HepG2 (cell line): Measurements from ENCODE around the gene BFSP1. TPM values are rescaled to one million over a fixed set of nuclear protein-coding genes. Genes with fewer than 3 reads are reported as not detected.

Source experiments
- BRCA1 ChIP-seq: sonication (generic); formaldehyde crosslinking; IDR thresholded peaks from 2 replicates; pipeline ENCODE4 v1.4.0; 2020; ENCODE audit warnings: missing genetic modification reagents
- FOXK2 ChIP-seq: fragments of 450-650 bp; IDR thresholded peaks from 2 replicates; pipeline ENCODE4 v1.6.1; 2016
- MIER2 ChIP-seq: IDR thresholded peaks from 2 replicates; pipeline ENCODE4 v1.6.1; 2016; ENCODE audit warnings: missing biosample characterization, missing genetic modification reagents
- MTA1 ChIP-seq: sonication (generic); formaldehyde crosslinking; IDR thresholded peaks from 2 replicates; pipeline ENCODE4 v1.4.0; 2020; ENCODE audit warnings: missing genetic modification reagents, mild to moderate bottlenecking, borderline replicate concordance
- REPIN1 ChIP-seq: sonication (generic); formaldehyde crosslinking; IDR thresholded peaks from 2 replicates; pipeline ENCODE4 v1.8.0; 2022; ENCODE audit warnings: missing genetic modification reagents, low read depth, mild to moderate bottlenecking, borderline replicate concordance
- SIN3A ChIP-seq: IDR thresholded peaks from 2 replicates; pipeline ENCODE4 v1.6.1; 2011; ENCODE audit warnings: low read depth, mild to moderate bottlenecking, control low read depth, low read length, borderline replicate concordance
- SNRNP70 ChIP-seq: fragments of 200-400 bp; formaldehyde crosslinking; IDR thresholded peaks from 2 replicates; pipeline ENCODE4 v1.6.1; 2017; ENCODE audit warnings: mild to moderate bottlenecking, low read depth, low read length, moderate library complexity
- ZEB1 ChIP-seq: IDR thresholded peaks from 2 replicates; pipeline ENCODE4 v1.6.1; 2012; ENCODE audit warnings: mild to moderate bottlenecking, low read depth, inconsistent platforms; ENCODE audit not compliant: insufficient replicate concordance
- ZFP41 ChIP-seq: sonication (generic); formaldehyde crosslinking; IDR thresholded peaks from 2 replicates; pipeline ENCODE4 v1.4.0; 2020; ENCODE audit warnings: mild to moderate bottlenecking, missing genetic modification reagents, borderline replicate concordance
- ZMYM3 ChIP-seq: sonication (generic); formaldehyde crosslinking; IDR thresholded peaks from 2 replicates; pipeline ENCODE4 v1.5.1; 2020; ENCODE audit warnings: mild to moderate bottlenecking, missing genetic modification reagents
- ZNF253 ChIP-seq: sonication (generic); formaldehyde crosslinking; IDR thresholded peaks from 2 replicates; pipeline ENCODE4 v1.8.0; 2022; ENCODE audit warnings: mild to moderate bottlenecking, missing genetic modification reagents, borderline replicate concordance
- ZNF562 ChIP-seq: sonication (generic); formaldehyde crosslinking; IDR thresholded peaks from 2 replicates; pipeline ENCODE4 v1.8.0; 2022; ENCODE audit warnings: missing genetic modification reagents, borderline replicate concordance
- polyA plus RNA-seq, 8 experiments: library from polyadenylated mRNA; depleted of rRNA in 3 of 8; stranded (reverse) in 7 of 8; unstranded in 1 of 8; fragments of >200 nt; fragmentation: Illumina TruSeq in 4 of 8; extraction: Trizol in 4 of 8; gene quantifications; 2 replicates each; pipeline versions ENCODE4 v1.2.1 to v1.2.3, GENCODE V29; 2011 to 2016; ENCODE audit warnings: low read depth in 4 of 8, missing spikeins in 1 of 8, mixed read lengths in 1 of 8; ENCODE audit not compliant: insufficient read depth in 1 of 8
- total RNA-seq, 5 experiments: library from RNA; depleted of rRNA; stranded (reverse); fragments of >200 nt; fragmentation: Illumina TruSeq; extraction: Trizol; gene quantifications; 2 replicates each; pipeline ENCODE4 v1.2.3, GENCODE V29; 2016; ENCODE audit warnings: low read depth in 1 of 5
- TF ChIP-seq, protein P1 (sequence below): sonication (generic); formaldehyde crosslinking; IDR thresholded peaks from 2 replicates; pipeline ENCODE4 v1.4.0; 2020; ENCODE audit warnings: missing genetic modification reagents, borderline replicate concordance
- TF ChIP-seq, protein P2 (sequence below): sonication (generic); formaldehyde crosslinking; IDR thresholded peaks from 2 replicates; pipeline ENCODE4 v1.5.0; 2020; ENCODE audit warnings: mild to moderate bottlenecking, missing genetic modification reagents
- TF ChIP-seq, protein P3 (sequence below): IDR thresholded peaks from 2 replicates; pipeline ENCODE4 v1.6.1; 2016; ENCODE audit warnings: missing biosample characterization, missing genetic modification reagents, low read depth
- TF ChIP-seq, protein P4 (sequence below): sonication (generic); formaldehyde crosslinking; IDR thresholded peaks from 2 replicates; pipeline ENCODE4 v1.8.0; 2022; ENCODE audit warnings: mild to moderate bottlenecking, missing genetic modification reagents, moderate library complexity
- TF ChIP-seq, protein P5 (sequence below): IDR thresholded peaks from 2 replicates; pipeline ENCODE4 v1.6.1; 2016

BFSP1 gene
- total and polyA plus RNA-seq, 2 of the 13 experiments (the other 11 are each of a cell fraction or from before 2014, with no cell fraction given), result 0.22 to 0.26 TPM

DNA sequence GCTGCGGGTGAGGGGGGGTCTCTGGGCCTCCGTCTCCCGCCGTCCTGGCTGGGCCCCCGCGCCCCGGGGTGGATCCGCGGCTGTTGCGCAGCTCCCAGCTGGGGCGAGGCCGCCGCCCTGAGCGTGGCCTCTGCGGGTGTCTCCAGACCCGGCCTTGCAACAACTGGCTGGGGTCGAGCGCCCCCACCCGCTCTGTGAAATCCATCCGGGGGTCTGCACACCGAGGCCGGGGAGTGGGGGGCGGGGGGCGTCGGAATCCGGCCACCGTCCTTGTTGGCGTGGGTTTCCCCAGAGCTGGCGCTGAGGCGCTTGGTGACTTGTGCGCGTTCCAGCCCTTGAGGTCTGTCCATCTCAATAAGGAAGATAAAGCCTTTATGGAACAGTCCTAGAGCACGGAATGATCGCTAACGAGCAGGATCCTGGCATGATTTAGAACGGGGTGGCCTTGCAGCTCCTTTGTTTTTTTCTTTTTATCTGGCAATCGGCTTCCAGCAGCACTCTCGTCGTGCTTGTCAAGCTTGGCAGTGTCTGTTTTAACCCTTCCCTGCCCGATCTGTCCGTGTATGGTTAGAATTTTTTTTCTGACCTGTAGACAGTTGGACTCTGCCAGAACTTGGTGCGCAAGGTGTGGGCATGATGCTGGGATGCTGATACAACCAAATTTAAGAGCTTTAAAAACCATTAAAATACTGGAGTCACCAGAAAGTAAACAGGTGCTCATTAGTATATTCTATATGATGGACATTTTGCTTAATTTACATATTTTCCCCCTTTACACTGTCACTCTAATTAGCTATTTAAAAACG, 39.4 kb upstream of the BFSP1 start (continued):
- TF ChIP-seq MIER2 (CRISPR knock-in tag), result no peak
- peak; percentile 61; the same call in 1 of the 2 replicates for TF ChIP-seq MTA1 (CRISPR knock-in tag)
- TF ChIP-seq, protein P1, sequence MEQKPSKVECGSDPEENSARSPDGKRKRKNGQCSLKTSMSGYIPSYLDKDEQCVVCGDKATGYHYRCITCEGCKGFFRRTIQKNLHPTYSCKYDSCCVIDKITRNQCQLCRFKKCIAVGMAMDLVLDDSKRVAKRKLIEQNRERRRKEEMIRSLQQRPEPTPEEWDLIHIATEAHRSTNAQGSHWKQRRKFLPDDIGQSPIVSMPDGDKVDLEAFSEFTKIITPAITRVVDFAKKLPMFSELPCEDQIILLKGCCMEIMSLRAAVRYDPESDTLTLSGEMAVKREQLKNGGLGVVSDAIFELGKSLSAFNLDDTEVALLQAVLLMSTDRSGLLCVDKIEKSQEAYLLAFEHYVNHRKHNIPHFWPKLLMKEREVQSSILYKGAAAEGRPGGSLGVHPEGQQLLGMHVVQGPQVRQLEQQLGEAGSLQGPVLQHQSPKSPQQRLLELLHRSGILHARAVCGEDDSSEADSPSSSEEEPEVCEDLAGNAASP (CRISPR knock-in tag), result no peak
- no peak for TF ChIP-seq ZEB1
- TF ChIP-seq, protein P2, sequence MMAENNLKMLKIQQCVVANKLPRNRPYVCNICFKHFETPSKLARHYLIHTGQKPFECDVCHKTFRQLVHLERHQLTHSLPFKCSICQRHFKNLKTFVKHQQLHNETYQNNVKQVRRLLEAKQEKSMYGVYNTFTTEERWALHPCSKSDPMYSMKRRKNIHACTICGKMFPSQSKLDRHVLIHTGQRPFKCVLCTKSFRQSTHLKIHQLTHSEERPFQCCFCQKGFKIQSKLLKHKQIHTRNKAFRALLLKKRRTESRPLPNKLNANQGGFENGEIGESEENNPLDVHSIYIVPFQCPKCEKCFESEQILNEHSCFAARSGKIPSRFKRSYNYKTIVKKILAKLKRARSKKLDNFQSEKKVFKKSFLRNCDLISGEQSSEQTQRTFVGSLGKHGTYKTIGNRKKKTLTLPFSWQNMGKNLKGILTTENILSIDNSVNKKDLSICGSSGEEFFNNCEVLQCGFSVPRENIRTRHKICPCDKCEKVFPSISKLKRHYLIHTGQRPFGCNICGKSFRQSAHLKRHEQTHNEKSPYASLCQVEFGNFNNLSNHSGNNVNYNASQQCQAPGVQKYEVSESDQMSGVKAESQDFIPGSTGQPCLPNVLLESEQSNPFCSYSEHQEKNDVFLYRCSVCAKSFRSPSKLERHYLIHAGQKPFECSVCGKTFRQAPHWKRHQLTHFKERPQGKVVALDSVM (CRISPR knock-in tag), result peak; percentile 77; the same call in 1 of the 2 replicates
- no peak for TF ChIP-seq FOXK2
- TF ChIP-seq SIN3A, result no peak
- peak; percentile 30; the same call in 1 of the 2 replicates for TF ChIP-seq ZMYM3 (CRISPR knock-in tag)
- no peak for TF ChIP-seq SNRNP70
- TF ChIP-seq ZNF562 (CRISPR knock-in tag), result no peak
- no peak for TF ChIP-seq REPIN1 (CRISPR knock-in tag)
- TF ChIP-seq BRCA1 (CRISPR knock-in tag), result peak; percentile 37; the same call in 1 of the 2 replicates
- TF ChIP-seq, protein P3, sequence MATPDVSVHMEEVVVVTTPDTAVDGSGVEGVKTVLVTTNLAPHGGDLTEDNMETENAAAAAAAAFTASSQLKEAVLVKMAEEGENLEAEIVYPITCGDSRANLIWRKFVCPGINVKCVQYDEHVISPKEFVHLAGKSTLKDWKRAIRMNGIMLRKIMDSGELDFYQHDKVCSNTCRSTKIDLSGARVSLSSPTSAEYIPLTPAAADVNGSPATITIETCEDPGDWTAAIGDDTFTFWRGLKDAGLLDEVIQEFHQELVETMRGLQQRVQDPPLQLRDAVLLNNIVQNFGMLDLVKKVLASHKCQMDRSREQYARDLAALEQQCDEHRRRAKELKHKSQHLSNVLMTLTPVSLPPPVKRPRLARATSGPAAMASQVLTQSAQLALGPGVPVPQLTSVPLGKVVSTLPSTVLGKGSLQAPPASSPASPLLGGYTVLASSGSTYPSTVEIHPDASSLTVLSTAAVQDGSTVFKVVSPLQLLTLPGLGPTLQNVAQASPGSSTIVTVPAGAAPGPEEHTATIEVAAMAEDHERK (CRISPR knock-in tag), result no peak
- TF ChIP-seq ZNF253 (CRISPR knock-in tag), result no peak
- TF ChIP-seq, protein P4, sequence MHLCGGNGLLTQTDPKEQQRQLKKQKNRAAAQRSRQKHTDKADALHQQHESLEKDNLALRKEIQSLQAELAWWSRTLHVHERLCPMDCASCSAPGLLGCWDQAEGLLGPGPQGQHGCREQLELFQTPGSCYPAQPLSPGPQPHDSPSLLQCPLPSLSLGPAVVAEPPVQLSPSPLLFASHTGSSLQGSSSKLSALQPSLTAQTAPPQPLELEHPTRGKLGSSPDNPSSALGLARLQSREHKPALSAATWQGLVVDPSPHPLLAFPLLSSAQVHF (CRISPR knock-in tag), result no peak
- TF ChIP-seq, protein P5, sequence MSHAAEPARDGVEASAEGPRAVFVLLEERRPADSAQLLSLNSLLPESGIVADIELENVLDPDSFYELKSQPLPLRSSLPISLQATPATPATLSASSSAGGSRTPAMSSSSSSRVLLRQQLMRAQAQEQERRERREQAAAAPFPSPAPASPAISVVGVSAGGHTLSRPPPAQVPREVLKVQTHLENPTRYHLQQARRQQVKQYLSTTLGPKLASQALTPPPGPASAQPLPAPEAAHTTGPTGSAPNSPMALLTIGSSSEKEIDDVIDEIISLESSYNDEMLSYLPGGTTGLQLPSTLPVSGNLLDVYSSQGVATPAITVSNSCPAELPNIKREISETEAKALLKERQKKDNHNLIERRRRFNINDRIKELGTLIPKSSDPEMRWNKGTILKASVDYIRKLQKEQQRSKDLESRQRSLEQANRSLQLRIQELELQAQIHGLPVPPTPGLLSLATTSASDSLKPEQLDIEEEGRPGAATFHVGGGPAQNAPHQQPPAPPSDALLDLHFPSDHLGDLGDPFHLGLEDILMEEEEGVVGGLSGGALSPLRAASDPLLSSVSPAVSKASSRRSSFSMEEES (CRISPR knock-in tag), result no peak
- TF ChIP-seq ZFP41 (CRISPR knock-in tag), result no peak; the same call in 1 of the 2 replicates
